ENCODE measurements around the gene PAQR4.
"Not testable (repeated sequence)": the region's sequence is repeated elsewhere in the genome, so short reads cannot be mapped to it uniquely, and the experiment has no call there.

Gene PAQR4

DNA sequence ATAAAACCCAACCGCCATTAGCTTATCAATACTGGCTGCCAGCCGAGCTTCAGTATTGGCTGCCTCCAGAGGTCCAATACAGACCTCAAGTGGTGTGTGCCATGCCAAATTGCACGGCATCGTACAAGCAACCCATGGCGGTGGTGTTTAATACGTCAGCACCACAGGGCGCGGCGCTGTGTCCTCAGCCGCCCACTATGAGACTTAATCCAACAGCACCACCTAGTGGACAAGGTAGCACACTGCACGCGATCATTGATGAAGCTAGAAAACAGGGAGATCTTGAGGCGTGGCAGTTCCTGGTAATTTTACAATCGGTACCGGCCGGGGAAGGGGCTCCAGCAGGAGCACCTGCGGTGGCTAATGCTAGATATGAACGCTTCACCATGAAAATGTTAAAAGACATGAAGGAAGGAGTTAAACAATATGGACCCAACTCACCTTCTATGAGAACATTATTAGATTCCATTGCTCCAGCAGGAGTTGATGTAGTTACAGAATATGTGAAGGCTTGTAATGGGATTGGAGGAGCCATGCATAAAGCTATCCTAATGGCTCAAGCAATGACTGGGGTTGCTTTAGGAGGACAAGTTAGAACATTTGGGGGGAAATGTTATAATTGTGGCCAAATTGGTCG is 42.0 kb upstream of the PAQR4 start:
- TF ChIP-seq EZH2 (IDR thresholded peaks at IDR 0.05; ENCODE audit: borderline replicate concordance, low read length): no peak
- TF ChIP-seq, protein P1, sequence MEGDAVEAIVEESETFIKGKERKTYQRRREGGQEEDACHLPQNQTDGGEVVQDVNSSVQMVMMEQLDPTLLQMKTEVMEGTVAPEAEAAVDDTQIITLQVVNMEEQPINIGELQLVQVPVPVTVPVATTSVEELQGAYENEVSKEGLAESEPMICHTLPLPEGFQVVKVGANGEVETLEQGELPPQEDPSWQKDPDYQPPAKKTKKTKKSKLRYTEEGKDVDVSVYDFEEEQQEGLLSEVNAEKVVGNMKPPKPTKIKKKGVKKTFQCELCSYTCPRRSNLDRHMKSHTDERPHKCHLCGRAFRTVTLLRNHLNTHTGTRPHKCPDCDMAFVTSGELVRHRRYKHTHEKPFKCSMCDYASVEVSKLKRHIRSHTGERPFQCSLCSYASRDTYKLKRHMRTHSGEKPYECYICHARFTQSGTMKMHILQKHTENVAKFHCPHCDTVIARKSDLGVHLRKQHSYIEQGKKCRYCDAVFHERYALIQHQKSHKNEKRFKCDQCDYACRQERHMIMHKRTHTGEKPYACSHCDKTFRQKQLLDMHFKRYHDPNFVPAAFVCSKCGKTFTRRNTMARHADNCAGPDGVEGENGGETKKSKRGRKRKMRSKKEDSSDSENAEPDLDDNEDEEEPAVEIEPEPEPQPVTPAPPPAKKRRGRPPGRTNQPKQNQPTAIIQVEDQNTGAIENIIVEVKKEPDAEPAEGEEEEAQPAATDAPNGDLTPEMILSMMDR (IDR thresholded peaks at IDR 0.05; ENCODE audit: low read length): peak; percentile 95
- no peaks in the 10 kb centered on the region for H3K79me2 ChIP-seq (ENCODE audit: insufficient read depth, low read length)
- H3K27me3 ChIP-seq (ENCODE audit: insufficient read depth, low read length): no peaks in the 10 kb centered on the region
- peak overlapping the region; percentile 25 for H3K4me3 ChIP-seq (ENCODE audit: low read depth, low read length, poor library complexity, severe bottlenecking)
- H3K4me2 ChIP-seq (ENCODE audit: low read length): peak overlapping the region; percentile 51; the same call in 1 of the 2 replicates
- peaks cover 4% of the 10 kb centered on the region for H3K4me1 ChIP-seq (ENCODE audit: insufficient read depth, low read length, severe bottlenecking)
- no peaks in the 10 kb centered on the region for H3K9me2 ChIP-seq (ENCODE audit: low read depth, low read length)
- no peak overlapping the region for H3K27ac ChIP-seq (ENCODE audit: low read depth, low read length, poor library complexity, severe bottlenecking)
- peaks cover 4% of the 10 kb centered on the region; the same call in 1 of the 2 replicates for H3K36me3 ChIP-seq (ENCODE audit: insufficient read depth, low read length)
- H3K9ac ChIP-seq (ENCODE audit: low read length): no peak overlapping the region
- no peak overlapping the region for H2AFZ ChIP-seq (ENCODE audit: low read length)
- no peaks in the 10 kb centered on the region for H4K20me1 ChIP-seq (ENCODE audit: insufficient read depth, low read length)
- H3K9me3 ChIP-seq (ENCODE audit: low read length): no peaks in the 10 kb centered on the region
- no peaks in the 10 kb centered on the region for H3F3A ChIP-seq (ENCODE audit: insufficient read depth, low read length)

DNA sequence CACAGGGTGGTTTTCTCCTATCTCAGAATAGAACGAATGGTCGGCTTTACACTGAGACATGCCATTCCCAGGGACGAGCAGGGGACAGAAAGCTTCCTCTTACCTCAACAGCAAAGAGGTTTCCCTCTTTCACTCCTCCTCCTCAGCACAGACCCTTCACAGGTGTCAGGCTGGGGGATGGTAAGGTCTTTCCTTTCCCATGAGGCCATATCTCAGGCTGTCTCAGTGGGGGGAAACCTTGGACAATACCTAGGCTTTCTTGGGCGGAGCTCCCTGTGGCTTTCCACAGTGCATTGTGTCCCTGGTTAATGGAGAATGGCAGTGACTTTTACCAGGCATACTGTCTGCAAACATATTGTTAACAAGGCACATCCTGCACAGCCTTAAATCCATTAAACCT is 41.0 kb upstream of the PAQR4 start:
- not testable (repeated sequence) for H3K4me1 ChIP-seq (ENCODE audit: insufficient read depth, low read length, severe bottlenecking); H3K27ac ChIP-seq (ENCODE audit: low read depth, low read length, poor library complexity, severe bottlenecking); H4K20me1 ChIP-seq (ENCODE audit: insufficient read depth, low read length); H3K9me2 ChIP-seq (ENCODE audit: low read depth, low read length); H3K79me2 ChIP-seq (ENCODE audit: insufficient read depth, low read length); H2AFZ ChIP-seq (ENCODE audit: low read length); H3F3A ChIP-seq (ENCODE audit: insufficient read depth, low read length); H3K4me2 ChIP-seq (ENCODE audit: low read length); H3K9ac ChIP-seq (ENCODE audit: low read length); H3K9me3 ChIP-seq (ENCODE audit: low read length); H3K36me3 ChIP-seq (ENCODE audit: insufficient read depth, low read length); H3K4me3 ChIP-seq (ENCODE audit: low read depth, low read length, poor library complexity, severe bottlenecking); H3K27me3 ChIP-seq (ENCODE audit: insufficient read depth, low read length)

DNA sequence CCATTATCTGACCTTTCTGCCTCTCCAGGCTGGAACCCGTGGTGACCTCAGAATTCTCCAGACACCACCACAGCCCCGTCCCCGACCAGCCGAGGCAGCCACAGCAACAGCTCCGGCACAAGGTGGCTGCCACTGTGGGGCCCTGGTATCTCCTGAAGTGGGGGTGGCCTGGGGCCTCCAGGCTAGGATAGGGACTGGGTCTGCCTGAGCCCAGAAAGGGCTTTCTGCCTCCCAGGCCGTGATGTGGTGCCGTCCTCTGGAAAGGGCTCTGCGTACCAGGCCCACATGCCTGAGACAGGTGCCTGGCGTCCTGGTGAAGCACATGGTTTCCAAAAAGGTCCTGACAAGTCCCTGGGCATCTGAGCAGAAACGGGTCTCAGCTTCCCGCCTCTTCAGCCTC is 40.4 kb upstream of the PAQR4 start:
- Histone ChIP-seq H3K4me3 (ENCODE audit: low read depth, low read length, poor library complexity, severe bottlenecking) (no peak overlapping the region), H3F3A (ENCODE audit: insufficient read depth, low read length) (no peaks in the 10 kb centered on the region), H3K79me2 (ENCODE audit: insufficient read depth, low read length) (no peaks in the 10 kb centered on the region), H3K36me3 (ENCODE audit: insufficient read depth, low read length) (no peaks in the 10 kb centered on the region; the same call in 1 of the 2 replicates), H3K9ac (ENCODE audit: low read length) (no peak overlapping the region), H3K27ac (ENCODE audit: low read depth, low read length, poor library complexity, severe bottlenecking) (no peak overlapping the region), H4K20me1 (ENCODE audit: insufficient read depth, low read length) (no peaks in the 10 kb centered on the region), H2AFZ (ENCODE audit: low read length) (no peak overlapping the region), H3K27me3 (ENCODE audit: insufficient read depth, low read length) (no peaks in the 10 kb centered on the region), H3K9me3 (ENCODE audit: low read length) (no peaks in the 10 kb centered on the region), H3K9me2 (ENCODE audit: low read depth, low read length) (no peaks in the 10 kb centered on the region), H3K4me1 (ENCODE audit: insufficient read depth, low read length, severe bottlenecking) (peaks cover 4% of the 10 kb centered on the region), H3K4me2 (ENCODE audit: low read length) (no peak overlapping the region)
- no peak for TF ChIP-seq EZH2 (IDR thresholded peaks at IDR 0.05; ENCODE audit: borderline replicate concordance, low read length)
- TF ChIP-seq, protein P1 (IDR thresholded peaks at IDR 0.05; ENCODE audit: low read length): no peak

DNA sequence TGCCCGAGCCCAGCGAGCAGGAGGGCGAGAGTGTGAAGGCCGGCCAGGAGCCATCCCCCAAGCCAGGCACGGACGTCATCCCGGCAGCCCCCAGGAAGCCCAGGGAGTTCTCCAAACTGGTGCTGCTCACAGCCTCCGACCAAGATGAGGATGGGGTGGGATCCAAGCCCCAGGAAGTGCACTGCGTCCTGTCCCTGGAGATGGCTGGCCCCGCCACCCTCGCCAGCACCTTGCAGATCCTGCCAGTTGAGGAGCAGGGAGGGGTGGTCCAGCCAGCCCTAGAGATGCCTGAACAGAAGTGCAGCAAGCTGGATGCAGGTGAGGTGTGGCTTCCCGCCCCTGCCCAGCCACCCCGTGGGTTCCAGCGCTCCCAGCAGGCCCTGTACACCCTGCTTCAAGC is 39.5 kb upstream of the PAQR4 start:
- Histone ChIP-seq H3K36me3 (ENCODE audit: insufficient read depth, low read length) (peaks cover 5% of the 10 kb centered on the region), H3K9me2 (ENCODE audit: low read depth, low read length) (no peaks in the 10 kb centered on the region), H3K4me3 (ENCODE audit: low read depth, low read length, poor library complexity, severe bottlenecking) (no peak overlapping the region), H3F3A (ENCODE audit: insufficient read depth, low read length) (no peaks in the 10 kb centered on the region), H3K27ac (ENCODE audit: low read depth, low read length, poor library complexity, severe bottlenecking) (no peak overlapping the region), H2AFZ (ENCODE audit: low read length) (no peak overlapping the region), H3K79me2 (ENCODE audit: insufficient read depth, low read length) (no peaks in the 10 kb centered on the region), H3K4me1 (ENCODE audit: insufficient read depth, low read length, severe bottlenecking) (peaks cover 4% of the 10 kb centered on the region), H3K9ac (ENCODE audit: low read length) (no peak overlapping the region), H4K20me1 (ENCODE audit: insufficient read depth, low read length) (no peaks in the 10 kb centered on the region), H3K27me3 (ENCODE audit: insufficient read depth, low read length) (no peaks in the 10 kb centered on the region), H3K9me3 (ENCODE audit: low read length) (no peaks in the 10 kb centered on the region), H3K4me2 (ENCODE audit: low read length) (no peak overlapping the region)
- TF ChIP-seq EZH2 (IDR thresholded peaks at IDR 0.05; ENCODE audit: borderline replicate concordance, low read length): no peak
- TF ChIP-seq, protein P1 (IDR thresholded peaks at IDR 0.05; ENCODE audit: low read length): no peak

Measured in OCI-LY1 (cell line).